GM10248 (cell line): ENCODE data around the gene PIK3CB.

Source experiments
- CTCF ChIA-PET: fragments of 300-600 bp; sonication (Branson Sonifier 250); formaldehyde crosslinking; extraction: SDS; loops from one replicate; lab custom pipeline; 2021; ENCODE audit warnings: antibody characterized with exemption; lab: Yijun Ruan, JAX
- POLR2A ChIA-PET: fragments of 350-650 bp; sonication (Branson Sonifier 250); formaldehyde crosslinking; extraction: SDS; loops from one replicate; lab custom pipeline; 2020; ENCODE audit warnings: antibody characterized with exemption; lab: Yijun Ruan, JAX
- DNase-seq: peaks from one replicate; pipeline ENCODE4 v3.0.0; 2012; ENCODE audit errors: extremely low spot score
- TF ChIP-seq, protein P1 (sequence below): IDR thresholded peaks from 2 replicates; pipeline ENCODE4 v1.5.1; 2012; ENCODE audit warnings: mild to moderate bottlenecking, low read depth; ENCODE audit errors: extremely low read depth, missing control alignments, control extremely low read depth

The PIK3CB gene

DNA sequence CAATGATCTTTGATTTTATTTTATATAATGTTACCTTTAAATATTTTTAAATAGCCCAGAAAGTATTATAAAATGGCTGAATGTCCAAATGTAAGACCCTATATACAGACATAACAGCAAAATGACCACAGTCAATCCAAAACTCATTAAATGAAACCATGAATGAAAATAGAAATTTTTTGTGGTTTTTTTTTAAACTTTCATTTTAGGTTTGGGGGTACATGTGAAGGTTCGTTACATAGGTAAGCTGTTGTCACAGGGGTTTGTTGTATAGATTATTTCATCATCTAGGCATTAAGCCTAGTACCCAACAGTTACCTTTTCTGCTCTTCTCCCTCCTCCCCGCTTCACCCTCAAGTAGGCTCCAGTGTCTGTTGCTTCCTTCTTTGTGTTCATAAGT is 117.4 kb downstream of the PIK3CB start:
- CTCF ChIA-PET, result interaction anchor here (1.3 to 5.1 kb wide), 4 partner anchors 13 to 198 kb away, joined by 3 to 38 read pairs (median 4); no protein-coding TSS in a partner anchor
- POLR2A ChIA-PET, result no interaction called here
- TF ChIP-seq, protein P1, sequence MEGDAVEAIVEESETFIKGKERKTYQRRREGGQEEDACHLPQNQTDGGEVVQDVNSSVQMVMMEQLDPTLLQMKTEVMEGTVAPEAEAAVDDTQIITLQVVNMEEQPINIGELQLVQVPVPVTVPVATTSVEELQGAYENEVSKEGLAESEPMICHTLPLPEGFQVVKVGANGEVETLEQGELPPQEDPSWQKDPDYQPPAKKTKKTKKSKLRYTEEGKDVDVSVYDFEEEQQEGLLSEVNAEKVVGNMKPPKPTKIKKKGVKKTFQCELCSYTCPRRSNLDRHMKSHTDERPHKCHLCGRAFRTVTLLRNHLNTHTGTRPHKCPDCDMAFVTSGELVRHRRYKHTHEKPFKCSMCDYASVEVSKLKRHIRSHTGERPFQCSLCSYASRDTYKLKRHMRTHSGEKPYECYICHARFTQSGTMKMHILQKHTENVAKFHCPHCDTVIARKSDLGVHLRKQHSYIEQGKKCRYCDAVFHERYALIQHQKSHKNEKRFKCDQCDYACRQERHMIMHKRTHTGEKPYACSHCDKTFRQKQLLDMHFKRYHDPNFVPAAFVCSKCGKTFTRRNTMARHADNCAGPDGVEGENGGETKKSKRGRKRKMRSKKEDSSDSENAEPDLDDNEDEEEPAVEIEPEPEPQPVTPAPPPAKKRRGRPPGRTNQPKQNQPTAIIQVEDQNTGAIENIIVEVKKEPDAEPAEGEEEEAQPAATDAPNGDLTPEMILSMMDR, result no peak
- DNase-seq, result no peak

DNA sequence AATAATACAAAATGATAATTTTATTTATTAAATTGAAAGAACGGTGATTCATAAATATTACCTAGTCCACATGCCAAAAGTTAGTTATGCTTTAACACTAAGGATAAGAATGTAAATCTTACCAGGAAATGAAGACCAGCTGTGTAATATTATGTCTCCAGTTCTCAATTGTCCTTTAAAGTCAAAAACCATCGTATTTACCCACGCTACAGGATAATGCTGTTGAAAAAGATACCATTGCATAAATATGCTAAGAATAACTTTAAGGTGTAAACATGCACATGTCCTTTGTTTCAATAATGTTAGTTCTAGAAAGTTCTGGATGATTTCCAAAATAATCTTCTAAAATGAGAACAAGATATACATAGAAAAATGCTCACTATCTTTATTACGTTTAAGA is 122.6 kb downstream of the PIK3CB start:
- POLR2A ChIA-PET, result no interaction called here
- TF ChIP-seq, protein P1, result no peak
- CTCF ChIA-PET, result interaction anchor here (1.0 to 2.0 kb wide), 3 partner anchors 19 to 211 kb away, joined by 3 to 10 read pairs (median 4); no protein-coding TSS in a partner anchor
- no peak for DNase-seq

DNA sequence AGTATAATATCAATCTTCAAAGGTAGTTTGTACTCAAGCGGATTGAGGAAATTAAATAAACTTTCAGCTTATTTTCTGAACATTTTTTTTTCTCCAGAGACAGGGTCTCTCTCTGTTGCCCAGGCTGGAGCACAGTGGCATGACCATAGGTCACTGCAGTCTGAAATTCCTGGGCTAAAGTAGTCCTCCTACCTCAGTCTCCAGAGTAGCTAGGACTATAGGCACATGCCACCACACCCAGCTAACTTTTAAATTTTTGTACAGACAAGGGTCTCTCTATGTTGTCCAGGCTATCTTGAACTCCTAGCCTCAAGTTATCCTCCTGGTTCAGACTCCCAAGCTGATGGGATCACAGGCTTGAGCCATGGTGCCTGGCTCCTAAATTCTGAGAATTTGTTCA is 129.1 kb downstream of the PIK3CB start:
- TF ChIP-seq, protein P1, result no peak
- ChIA-PET POLR2A (no interaction called here), CTCF (interaction anchor here (0.9 to 15.5 kb wide), 5 partner anchors 8 to 211 kb away, joined by 3 to 433 read pairs (median 4); no protein-coding TSS in a partner anchor)
- DNase-seq, result no peak

DNA sequence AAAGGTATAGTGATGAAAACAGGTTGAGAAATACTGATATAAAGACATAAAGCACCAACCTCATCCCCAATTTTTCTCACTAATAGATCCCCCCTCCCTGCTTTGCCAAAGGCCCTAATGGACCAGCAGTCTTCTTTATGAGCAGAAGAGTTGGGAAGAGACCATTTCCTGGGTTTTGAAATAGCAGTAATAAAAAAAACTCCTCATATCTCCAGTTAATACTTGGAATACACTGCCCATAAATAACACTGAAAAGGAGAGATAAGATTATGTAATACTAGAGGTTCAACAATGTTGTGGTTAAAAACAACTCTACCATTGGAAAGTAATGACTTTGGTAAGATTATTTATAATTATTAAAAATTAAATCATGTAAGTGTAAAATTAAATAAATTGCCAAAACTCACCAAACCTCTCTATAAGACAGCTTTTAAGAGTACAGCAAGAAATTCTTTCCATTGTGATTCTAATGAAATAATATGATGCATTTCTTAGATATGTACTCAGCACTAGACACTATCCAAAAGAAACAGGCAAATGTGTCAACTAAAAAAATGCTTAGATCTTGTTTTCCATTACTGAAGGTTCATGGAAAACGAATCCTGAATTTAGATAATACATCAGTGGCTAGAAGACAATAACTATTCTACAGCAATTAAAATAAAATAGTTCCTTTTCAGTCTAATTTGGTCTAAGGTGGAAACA is 137.9 kb downstream of the PIK3CB start:
- TF ChIP-seq, protein P1, result no peak
- ChIA-PET CTCF (interaction anchor here (0.8 to 15.5 kb wide), 6 partner anchors 8 to 239 kb away, joined by 3 to 433 read pairs (median 4); partner anchors contain the start of gene CEP70), POLR2A (no interaction called here)
- DNase-seq, result no peak

DNA sequence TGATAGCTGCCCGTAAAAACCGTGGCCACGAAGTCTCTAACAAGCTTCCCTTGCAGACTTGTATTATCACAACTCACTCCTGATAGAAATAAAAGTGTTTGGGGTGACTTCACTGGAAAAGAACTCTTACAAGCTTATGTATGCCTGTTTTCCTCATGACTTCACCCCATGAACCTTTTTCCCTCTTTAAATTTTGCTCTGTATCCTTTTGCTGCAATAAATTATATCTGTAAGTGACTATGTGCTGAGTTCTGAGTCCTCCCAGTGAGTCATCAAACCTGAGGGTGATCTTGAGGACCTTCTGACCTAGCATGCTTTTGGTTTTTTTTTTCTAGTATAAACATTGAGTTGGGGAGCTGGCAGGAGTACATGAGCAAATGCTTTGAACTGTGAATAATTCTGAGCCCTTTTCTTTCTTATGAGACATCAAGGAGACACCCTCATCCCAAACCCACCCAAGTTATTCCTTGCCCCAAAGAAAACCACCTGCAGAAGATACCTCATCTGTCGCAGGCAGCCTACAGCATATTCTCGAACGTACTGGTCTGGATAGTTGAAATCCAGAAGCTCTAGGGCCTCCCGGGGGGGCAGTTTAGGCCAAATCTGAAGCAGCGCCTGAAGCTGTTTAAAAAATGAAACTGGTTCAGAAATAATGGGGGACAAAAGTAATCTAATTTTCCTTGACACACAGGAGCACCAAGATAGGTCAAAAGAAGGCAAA is 140.3 kb downstream of the PIK3CB start:
- ChIA-PET POLR2A (no interaction called here), CTCF (interaction anchor here (1.1 to 15.5 kb wide), 5 partner anchors 10 to 277 kb away, joined by 3 to 433 read pairs (median 7); no protein-coding TSS in a partner anchor)
- no peak for DNase-seq
- TF ChIP-seq, protein P1, result no peak

DNA sequence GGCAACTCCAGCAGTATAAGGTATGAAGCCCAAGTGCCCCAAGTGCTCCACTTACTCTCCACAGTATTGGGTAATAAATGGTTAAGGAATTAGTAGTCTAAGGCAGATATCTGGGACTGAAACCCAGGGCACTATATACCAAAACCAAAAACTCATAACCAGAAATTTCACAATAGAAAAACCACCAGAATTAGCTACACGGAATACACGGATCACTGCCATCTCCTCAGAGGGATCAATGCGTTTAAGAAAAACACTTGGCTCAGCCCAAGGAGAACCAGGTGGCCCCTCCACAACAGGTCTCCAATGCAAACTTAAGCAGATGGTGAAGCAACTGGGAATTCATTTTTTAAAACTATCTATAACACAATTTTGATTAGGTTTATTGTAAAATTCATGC is 142.6 kb downstream of the PIK3CB start:
- ChIA-PET POLR2A (no interaction called here), CTCF (interaction anchor here (1.1 to 9.4 kb wide), 5 partner anchors 13 to 232 kb away, joined by 3 to 110 read pairs (median 4); partner anchors contain the start of gene CEP70)
- DNase-seq, result no peak
- TF ChIP-seq, protein P1, result no peak
